GM12865 (cell line): ENCODE data around the gene CABP1.

ENCODE experiments used
- DNase-seq: peaks from one replicate; pipeline ENCODE4 v3.0.0; 2010; ENCODE audit warnings: low read depth
- H3K4me3 ChIP-seq: 2 replicates; pipeline ENCODE4 v1.5.1; 2011; ENCODE audit warnings: mild to moderate bottlenecking, low read depth, low read length, control low read depth
- CTCF ChIP-seq: IDR thresholded peaks from 2 replicates; pipeline ENCODE4 v1.5.1; 2011; ENCODE audit warnings: low read length, control low read depth, low read depth, inconsistent platforms; ENCODE audit not compliant: insufficient read depth; ENCODE audit errors: missing control alignments

The CABP1 gene

GRCh38 chr12:120639771-120640721, at the start of gene CABP1:
Gene CABP1 (plus strand): TSS chr12:120640626. CDS start chr12:120640686, 60 bp downstream.
- peak; percentile 49 for DNase-seq
- peak within 1 kb of the TSS; percentile 38 for H3K4me3 ChIP-seq
- peak; percentile 49 for TF ChIP-seq CTCF

GRCh38 chr12:120590741-120591407, 49.6 kb upstream of the CABP1 start:
- no peak for DNase-seq
- no peak for TF ChIP-seq CTCF
- no peak overlapping the region for H3K4me3 ChIP-seq

- DNase-seq: no peak
- H3K4me3 ChIP-seq: no peak overlapping the region
- TF ChIP-seq CTCF: no peak
Observed at GRCh38 chr12:120592121-120593049, 48.0 kb upstream of the CABP1 start.

GRCh38 chr12:120596901-120597300, 43.5 kb upstream of the CABP1 start:
- H3K4me3 ChIP-seq: no peak overlapping the region
- no peak for TF ChIP-seq CTCF
- DNase-seq: no peak

- no peak for DNase-seq
- TF ChIP-seq CTCF: no peak
- no peak overlapping the region for H3K4me3 ChIP-seq
Observed at GRCh38 chr12:120597861-120598260, 42.6 kb upstream of the CABP1 start.

GRCh38 chr12:120598674-120599463, 41.6 kb upstream of the CABP1 start:
- DNase-seq: no peak
- no peak for TF ChIP-seq CTCF
- H3K4me3 ChIP-seq: no peak overlapping the region
